NCI-H774 (cell line): ENCODE data around the gene USF2.

Experiments used
- DNase-seq: peaks from one replicate; lab custom pipeline; 2025; lab: John Stamatoyannopoulos, UW

Gene USF2

GRCh38 chr19:35241417-35241816 lies 27.3 kb upstream of the USF2 start:
- DNase-seq = no peak

GRCh38 chr19:35246466-35247092 lies 22.2 kb upstream of the USF2 start:
- no peak for DNase-seq

GRCh38 chr19:35247526-35248309 lies 21.0 kb upstream of the USF2 start:
- peak; percentile 91 for DNase-seq

GRCh38 chr19:35248310-35249145 lies 20.2 kb upstream of the USF2 start, which contains the start of gene LSR:
Gene LSR, plus strand, starts transcription at chr19:35249002. Its CDS starts 21 bp downstream, at chr19:35249023.
- peak; percentile 94 for DNase-seq

- DNase-seq = no peak
Observed at GRCh38 chr19:35249146-35249847, 19.5 kb upstream of the USF2 start.

- DNase-seq = peak; percentile 56
Observed at GRCh38 chr19:35249848-35250711, 18.7 kb upstream of the USF2 start.

GRCh38 chr19:35251456-35251855 lies 17.3 kb upstream of the USF2 start:
- DNase-seq = no peak

GRCh38 chr19:35253316-35254286 lies 15.2 kb upstream of the USF2 start:
- DNase-seq = no peak

- no peak for DNase-seq
Observed at GRCh38 chr19:35254341-35255297, 14.1 kb upstream of the USF2 start.

- no peak for DNase-seq
Observed at GRCh38 chr19:35256566-35256965, 12.2 kb upstream of the USF2 start.

- DNase-seq = no peak
Observed at GRCh38 chr19:35257113-35257461, 11.7 kb upstream of the USF2 start.

GRCh38 chr19:35260694-35261304 lies 8.0 kb upstream of the USF2 start:
- no peak for DNase-seq

GRCh38 chr19:35261356-35262100 lies 7.2 kb upstream of the USF2 start:
- DNase-seq = no peak

GRCh38 chr19:35262101-35262761 lies 6.5 kb upstream of the USF2 start:
- no peak for DNase-seq

GRCh38 chr19:35264268-35265125 lies 4.3 kb upstream of the USF2 start:
- DNase-seq = no peak
